Liver (tissue), 3 donors: Measurements from ENCODE around the gene SOX5.

Experiments used
- EGR1 ChIP-seq, 2 donors: IDR thresholded peaks; 2 replicates each; pipeline ENCODE4 v1.6.1; 2016 to 2018; ENCODE audit warnings: antibody characterized with exemption in 2 of 2, low read depth in 2 of 2
- FOXA1 ChIP-seq: IDR thresholded peaks from 2 replicates; pipeline ENCODE4 v1.6.1; 2016; ENCODE audit warnings: antibody characterized with exemption
- HNF4A ChIP-seq, 2 donors: conservative IDR thresholded peaks; 2 replicates each; pipeline ENCODE4 v1.6.1; 2016; ENCODE audit warnings: antibody characterized with exemption in 2 of 2, mild to moderate bottlenecking in 2 of 2
- JUND ChIP-seq, 2 donors: IDR thresholded peaks; 2 replicates each; pipeline ENCODE4 v1.6.1; 2016; ENCODE audit warnings: antibody characterized with exemption in 2 of 2
- NR2F2 ChIP-seq: IDR thresholded peaks from 2 replicates; pipeline ENCODE4 v1.6.1; 2016; ENCODE audit warnings: antibody characterized with exemption
- TAF1 ChIP-seq: conservative IDR thresholded peaks from 2 replicates; pipeline ENCODE4 v1.6.1; 2016; ENCODE audit warnings: antibody characterized with exemption, mild to moderate bottlenecking
- ZBTB33 ChIP-seq: IDR thresholded peaks from 2 replicates; pipeline ENCODE4 v1.6.1; 2016; ENCODE audit warnings: antibody characterized with exemption
- TF ChIP-seq, protein P1 (sequence below): fragments of 150-350 bp; IDR thresholded peaks from 2 replicates; pipeline ENCODE4 v1.5.1; 2017; ENCODE audit warnings: improper control_type of control experiment, low read depth, low read length; ENCODE audit not compliant: missing input control
- TF ChIP-seq, protein P2 (sequence below): IDR thresholded peaks from 2 replicates; pipeline ENCODE4 v1.6.1; 2016; ENCODE audit warnings: antibody characterized with exemption
- TF ChIP-seq, protein P3 (sequence below): IDR thresholded peaks from 2 replicates; pipeline ENCODE4 v1.6.1; 2016; ENCODE audit warnings: antibody characterized with exemption, mild to moderate bottlenecking
- TF ChIP-seq, protein P4 (sequence below): IDR thresholded peaks from 2 replicates; pipeline ENCODE4 v1.6.1; 2016; ENCODE audit warnings: antibody characterized with exemption
- donor health status: healthy.
- donor health status: healthy.

GRCh38 chr12:23634344-23634743, 315.1 kb downstream of the SOX5 start:
- TF ChIP-seq, protein P1, sequence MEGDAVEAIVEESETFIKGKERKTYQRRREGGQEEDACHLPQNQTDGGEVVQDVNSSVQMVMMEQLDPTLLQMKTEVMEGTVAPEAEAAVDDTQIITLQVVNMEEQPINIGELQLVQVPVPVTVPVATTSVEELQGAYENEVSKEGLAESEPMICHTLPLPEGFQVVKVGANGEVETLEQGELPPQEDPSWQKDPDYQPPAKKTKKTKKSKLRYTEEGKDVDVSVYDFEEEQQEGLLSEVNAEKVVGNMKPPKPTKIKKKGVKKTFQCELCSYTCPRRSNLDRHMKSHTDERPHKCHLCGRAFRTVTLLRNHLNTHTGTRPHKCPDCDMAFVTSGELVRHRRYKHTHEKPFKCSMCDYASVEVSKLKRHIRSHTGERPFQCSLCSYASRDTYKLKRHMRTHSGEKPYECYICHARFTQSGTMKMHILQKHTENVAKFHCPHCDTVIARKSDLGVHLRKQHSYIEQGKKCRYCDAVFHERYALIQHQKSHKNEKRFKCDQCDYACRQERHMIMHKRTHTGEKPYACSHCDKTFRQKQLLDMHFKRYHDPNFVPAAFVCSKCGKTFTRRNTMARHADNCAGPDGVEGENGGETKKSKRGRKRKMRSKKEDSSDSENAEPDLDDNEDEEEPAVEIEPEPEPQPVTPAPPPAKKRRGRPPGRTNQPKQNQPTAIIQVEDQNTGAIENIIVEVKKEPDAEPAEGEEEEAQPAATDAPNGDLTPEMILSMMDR, result no peak
- TF ChIP-seq, protein P2, sequence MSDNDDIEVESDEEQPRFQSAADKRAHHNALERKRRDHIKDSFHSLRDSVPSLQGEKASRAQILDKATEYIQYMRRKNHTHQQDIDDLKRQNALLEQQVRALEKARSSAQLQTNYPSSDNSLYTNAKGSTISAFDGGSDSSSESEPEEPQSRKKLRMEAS, result no peak
- TF ChIP-seq EGR1 (IDR thresholded peaks at IDR 0.05; ENCODE audit: low read depth in 2 of 2) (no peak), ZBTB33 (no peak), HNF4A (conservative IDR thresholded peaks at IDR 0.05) (no peak), FOXA1 (no peak), TAF1 (no peak), JUND (IDR thresholded peaks at IDR 0.05) (no peak), NR2F2 (no peak)
- TF ChIP-seq, protein P3, sequence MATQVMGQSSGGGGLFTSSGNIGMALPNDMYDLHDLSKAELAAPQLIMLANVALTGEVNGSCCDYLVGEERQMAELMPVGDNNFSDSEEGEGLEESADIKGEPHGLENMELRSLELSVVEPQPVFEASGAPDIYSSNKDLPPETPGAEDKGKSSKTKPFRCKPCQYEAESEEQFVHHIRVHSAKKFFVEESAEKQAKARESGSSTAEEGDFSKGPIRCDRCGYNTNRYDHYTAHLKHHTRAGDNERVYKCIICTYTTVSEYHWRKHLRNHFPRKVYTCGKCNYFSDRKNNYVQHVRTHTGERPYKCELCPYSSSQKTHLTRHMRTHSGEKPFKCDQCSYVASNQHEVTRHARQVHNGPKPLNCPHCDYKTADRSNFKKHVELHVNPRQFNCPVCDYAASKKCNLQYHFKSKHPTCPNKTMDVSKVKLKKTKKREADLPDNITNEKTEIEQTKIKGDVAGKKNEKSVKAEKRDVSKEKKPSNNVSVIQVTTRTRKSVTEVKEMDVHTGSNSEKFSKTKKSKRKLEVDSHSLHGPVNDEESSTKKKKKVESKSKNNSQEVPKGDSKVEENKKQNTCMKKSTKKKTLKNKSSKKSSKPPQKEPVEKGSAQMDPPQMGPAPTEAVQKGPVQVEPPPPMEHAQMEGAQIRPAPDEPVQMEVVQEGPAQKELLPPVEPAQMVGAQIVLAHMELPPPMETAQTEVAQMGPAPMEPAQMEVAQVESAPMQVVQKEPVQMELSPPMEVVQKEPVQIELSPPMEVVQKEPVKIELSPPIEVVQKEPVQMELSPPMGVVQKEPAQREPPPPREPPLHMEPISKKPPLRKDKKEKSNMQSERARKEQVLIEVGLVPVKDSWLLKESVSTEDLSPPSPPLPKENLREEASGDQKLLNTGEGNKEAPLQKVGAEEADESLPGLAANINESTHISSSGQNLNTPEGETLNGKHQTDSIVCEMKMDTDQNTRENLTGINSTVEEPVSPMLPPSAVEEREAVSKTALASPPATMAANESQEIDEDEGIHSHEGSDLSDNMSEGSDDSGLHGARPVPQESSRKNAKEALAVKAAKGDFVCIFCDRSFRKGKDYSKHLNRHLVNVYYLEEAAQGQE, result no peak
- TF ChIP-seq, protein P4, sequence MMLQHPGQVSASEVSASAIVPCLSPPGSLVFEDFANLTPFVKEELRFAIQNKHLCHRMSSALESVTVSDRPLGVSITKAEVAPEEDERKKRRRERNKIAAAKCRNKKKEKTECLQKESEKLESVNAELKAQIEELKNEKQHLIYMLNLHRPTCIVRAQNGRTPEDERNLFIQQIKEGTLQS, result no peak
